ENCODE data around the gene CCNO. TPM values are rescaled to one million over a fixed set of nuclear protein-coding genes. Genes with fewer than 3 reads are reported as not detected.

CCNO gene
- total RNA-seq, 1 experiment from 2014 or later, result 12.1 TPM

DNA sequence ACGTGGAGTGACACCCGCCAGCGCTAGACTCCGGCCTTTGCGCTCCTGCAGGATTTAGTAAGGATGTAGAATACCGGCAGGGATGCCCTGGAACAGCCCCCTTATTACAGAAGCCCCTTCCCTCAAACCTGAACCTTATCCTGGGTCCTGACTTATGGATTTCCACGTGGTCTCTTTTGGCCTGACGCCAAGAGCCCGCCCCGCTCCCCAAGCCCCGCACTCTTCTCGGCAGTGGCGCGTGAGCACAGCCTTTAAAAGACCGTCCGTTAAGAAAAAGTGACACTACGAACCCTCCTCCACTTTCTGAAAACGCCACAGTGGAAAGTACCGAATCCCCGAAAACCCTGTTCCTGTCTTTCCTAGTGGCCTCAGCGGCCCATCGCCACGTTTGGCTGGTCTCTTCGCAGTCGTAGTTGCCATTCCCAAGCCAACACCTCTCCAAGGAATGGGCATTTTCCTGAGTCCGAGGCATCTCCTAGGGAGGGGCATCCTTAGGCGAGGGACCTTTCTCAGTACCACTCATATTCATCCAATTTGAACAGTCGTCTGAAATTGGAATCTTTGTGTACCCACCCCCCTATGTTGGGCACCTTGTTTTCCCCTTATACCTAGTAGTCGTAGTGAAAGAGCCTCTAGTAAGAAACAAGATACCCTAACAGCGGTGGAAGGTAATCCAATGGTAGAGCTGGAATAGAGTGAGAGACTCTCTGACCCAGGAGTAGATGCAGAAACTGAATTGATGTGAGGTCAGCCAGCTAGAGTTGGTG lies 5.6 kb downstream of the CCNO start:
- peaks cover 3% of the 10 kb centered on the region; the same call in 1 of the 2 replicates for H3K79me2 ChIP-seq (ENCODE audit: insufficient read depth, low read length)
- H2AFZ ChIP-seq (ENCODE audit: low read depth, low read length, poor library complexity, severe bottlenecking), result peak overlapping the region; percentile 84
- ChIA-PET CTCF (no interaction called here), POLR2A (no interaction called here), RAD21 (ENCODE audit: low non-redundant PET in 1 of 2, low total read pairs in 2 of 2, uncharacterized antibody in 2 of 2, unreplicated experiment in 2 of 2) (no interaction called here)
- H3K9me2 ChIP-seq (ENCODE audit: insufficient read depth), result no peaks in the 10 kb centered on the region
- H3K27me3 ChIP-seq (ENCODE audit: insufficient read depth, low read length), result no peaks in the 10 kb centered on the region
- no peak for ATAC-seq
- H3K9me3 ChIP-seq (ENCODE audit: control insufficient read depth in 1 of 2, insufficient read depth in 1 of 2, low read depth in 1 of 2, low read length in 2 of 2), result no peaks in the 10 kb centered on the region
- TF ChIP-seq POLR2A (IDR thresholded peaks at IDR 0.05; ENCODE audit: borderline replicate concordance, extremely low read depth, insufficient read depth, insufficient read length), result peak; percentile 4
- TF ChIP-seq SIN3A (IDR thresholded peaks at IDR 0.05; ENCODE audit: low read depth), result no peak
- TF ChIP-seq, protein P1, sequence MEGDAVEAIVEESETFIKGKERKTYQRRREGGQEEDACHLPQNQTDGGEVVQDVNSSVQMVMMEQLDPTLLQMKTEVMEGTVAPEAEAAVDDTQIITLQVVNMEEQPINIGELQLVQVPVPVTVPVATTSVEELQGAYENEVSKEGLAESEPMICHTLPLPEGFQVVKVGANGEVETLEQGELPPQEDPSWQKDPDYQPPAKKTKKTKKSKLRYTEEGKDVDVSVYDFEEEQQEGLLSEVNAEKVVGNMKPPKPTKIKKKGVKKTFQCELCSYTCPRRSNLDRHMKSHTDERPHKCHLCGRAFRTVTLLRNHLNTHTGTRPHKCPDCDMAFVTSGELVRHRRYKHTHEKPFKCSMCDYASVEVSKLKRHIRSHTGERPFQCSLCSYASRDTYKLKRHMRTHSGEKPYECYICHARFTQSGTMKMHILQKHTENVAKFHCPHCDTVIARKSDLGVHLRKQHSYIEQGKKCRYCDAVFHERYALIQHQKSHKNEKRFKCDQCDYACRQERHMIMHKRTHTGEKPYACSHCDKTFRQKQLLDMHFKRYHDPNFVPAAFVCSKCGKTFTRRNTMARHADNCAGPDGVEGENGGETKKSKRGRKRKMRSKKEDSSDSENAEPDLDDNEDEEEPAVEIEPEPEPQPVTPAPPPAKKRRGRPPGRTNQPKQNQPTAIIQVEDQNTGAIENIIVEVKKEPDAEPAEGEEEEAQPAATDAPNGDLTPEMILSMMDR (IDR thresholded peaks at IDR 0.05 in 2 of 3, conservative IDR thresholded peaks at IDR 0.05 in 1 of 3; ENCODE audit: borderline replicate concordance in 1 of 3, insufficient read depth in 1 of 3, low read depth in 2 of 3, low read length in 2 of 3), result no peak
- TF ChIP-seq, protein P2, sequence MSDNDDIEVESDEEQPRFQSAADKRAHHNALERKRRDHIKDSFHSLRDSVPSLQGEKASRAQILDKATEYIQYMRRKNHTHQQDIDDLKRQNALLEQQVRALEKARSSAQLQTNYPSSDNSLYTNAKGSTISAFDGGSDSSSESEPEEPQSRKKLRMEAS (IDR thresholded peaks at IDR 0.05), result no peak
- no peak for DNase-seq (ENCODE audit: low read depth, low spot score)
- BruUV-seq (replicated peaks), result TSS peak; percentile 57
- peak overlapping the region; percentile 85 for H3K9ac ChIP-seq (ENCODE audit: low read length)
- H3K4me1 ChIP-seq (ENCODE audit: control insufficient read depth in 1 of 2, insufficient read depth in 2 of 2, low read length in 2 of 2), result peaks cover 10 to 26% of the 10 kb centered on the region in 2 experiments
- H3K4me2 ChIP-seq (ENCODE audit: low read length), result peak overlapping the region; percentile 92
- H3K27ac ChIP-seq (ENCODE audit: low read depth, low read length), result peak overlapping the region; percentile 92
- intact Hi-C loops (cut with micrococcal nuclease), result loop anchor here (2.0 to 5.0 kb wide), 5 partner anchors 41 to 694 kb away; partner anchors contain the start of genes CDC20B, DHX29 and MTREX
- H4K20me1 ChIP-seq (ENCODE audit: insufficient read depth), result no peaks in the 10 kb centered on the region
- H3K36me3 ChIP-seq (ENCODE audit: control insufficient read depth in 1 of 2, insufficient read depth in 2 of 2, low read length in 2 of 2), result 0 out of 4 replicates have a peak, but pooled peaks cover 0 to under 1% of the 10 kb centered on the region in 2 experiments
- peak overlapping the region; percentile 62 to 75 for H3K4me3 ChIP-seq (replicated peaks in 1 of 2; ENCODE audit: low read depth in 1 of 2, low read length in 2 of 2)
